K562 (cell line): ENCODE measurements around the gene ACP6. TPM values are rescaled to one million over a fixed set of nuclear protein-coding genes. Genes with fewer than 3 reads are reported as not detected.

Experiments
- BCLAF1 ChIP-seq, 2 experiments: fragments of 450-650 bp in 1 of 2; IDR thresholded peaks; 2 replicates each; pipeline ENCODE4 v1.6.1; 2011 to 2017; ENCODE audit warnings: low read depth in 2 of 2, antibody characterized with exemption in 1 of 2, borderline replicate concordance in 1 of 2, low read length in 1 of 2, mild to moderate bottlenecking in 1 of 2, mixed read lengths in 1 of 2; ENCODE audit not compliant: control insufficient read depth in 1 of 2
- CREB1 ChIP-seq, 2 experiments: sonication (generic) in 1 of 2; formaldehyde crosslinking in 1 of 2; IDR thresholded peaks; 2 replicates each; pipeline versions ENCODE4 v1.6.1 to v1.8.0; 2012 to 2022; ENCODE audit warnings: inconsistent platforms in 1 of 2, mild to moderate bottlenecking in 1 of 2, missing genetic modification reagents in 1 of 2, moderate library complexity in 1 of 2
- CREM ChIP-seq: IDR thresholded peaks from 2 replicates; pipeline ENCODE4 v1.6.1; 2014; ENCODE audit warnings: antibody characterized with exemption, low read depth
- CTCF ChIP-seq, 3 experiments: IDR thresholded peaks in 2 of 3; conservative IDR thresholded peaks in 1 of 3; 2 replicates each; pipeline ENCODE4 v1.5.1; 2011 to 2012; ENCODE audit warnings: low read length in 3 of 3, mild to moderate bottlenecking in 3 of 3, control low read depth in 2 of 3, improper control_type of control experiment in 1 of 3, inconsistent platforms in 1 of 3, low read depth in 1 of 3, mixed read lengths in 1 of 3, moderate library complexity in 1 of 3; ENCODE audit not compliant: insufficient read depth in 2 of 3
- E2F4 ChIP-seq: sonication (generic); formaldehyde crosslinking; IDR thresholded peaks from 2 replicates; pipeline ENCODE4 v1.8.0; 2022; ENCODE audit warnings: mild to moderate bottlenecking, low read depth, missing genetic modification reagents
- LARP7 ChIP-seq: fragments of 450-650 bp; IDR thresholded peaks from 2 replicates; pipeline ENCODE4 v1.6.1; 2016
- NR3C1 ChIP-seq: sonication (generic); formaldehyde crosslinking; IDR thresholded peaks from 2 replicates; pipeline ENCODE4 v1.8.1; 2022; ENCODE audit warnings: missing genetic modification reagents
- NR4A1 ChIP-seq, 2 experiments: fragments of 250-450 bp in 1 of 2; fragments of 450-650 bp in 1 of 2; sonication (Bioruptor Pico) in 1 of 2; IDR thresholded peaks; 2 replicates each; pipeline versions ENCODE4 v1.4.0 to v1.6.1; 2016 to 2020; ENCODE audit warnings: mild to moderate bottlenecking in 2 of 2, missing compliant biosample characterization in 1 of 2, missing genetic modification characterization in 1 of 2, moderate library complexity in 1 of 2
- RAD21 ChIP-seq, 2 experiments: fragments of 250-450 bp in 1 of 2; fragments of 450-650 bp in 1 of 2; sonication (Bioruptor Pico) in 1 of 2; formaldehyde crosslinking in 1 of 2; IDR thresholded peaks in 1 of 2; conservative IDR thresholded peaks in 1 of 2; 2 replicates each; pipeline versions ENCODE4 v1.4.0 to v1.8.0; 2020 to 2022; ENCODE audit warnings: mild to moderate bottlenecking in 2 of 2, moderate library complexity in 1 of 2
- RCOR1 ChIP-seq, 2 experiments: IDR thresholded peaks; 2 replicates each; pipeline ENCODE4 v1.6.1; 2012; ENCODE audit warnings: low read depth in 2 of 2, low read length in 2 of 2, borderline replicate concordance in 1 of 2, improper control_type of control experiment in 1 of 2
- SMC3 ChIP-seq: conservative IDR thresholded peaks from 2 replicates; pipeline ENCODE4 v1.6.1; 2011; ENCODE audit warnings: low read depth, low read length, improper control_type of control experiment; ENCODE audit not compliant: insufficient read depth
- SRF ChIP-seq, 2 experiments: fragments of 250-450, 450-650 bp in 1 of 2; sonication (Bioruptor Pico) in 1 of 2; sonication (generic) in 1 of 2; formaldehyde crosslinking; IDR thresholded peaks; 2 replicates each; pipeline versions ENCODE4 v1.5.0 to v1.5.1; 2020 to 2022; ENCODE audit warnings: mild to moderate bottlenecking in 1 of 2, missing genetic modification reagents in 1 of 2
- XRCC5 ChIP-seq: fragments of 200-400 bp; formaldehyde crosslinking; IDR thresholded peaks from 2 replicates; pipeline ENCODE4 v1.6.1; 2017; ENCODE audit warnings: low read depth, mild to moderate bottlenecking, low read length
- YY1 ChIP-seq, 3 experiments: IDR thresholded peaks; 2 replicates each; pipeline ENCODE4 v1.6.1; 2011; ENCODE audit warnings: low read length in 2 of 3, mild to moderate bottlenecking in 2 of 3, moderate library complexity in 2 of 3, borderline replicate concordance in 1 of 3, control low read depth in 1 of 3, low read depth in 1 of 3; ENCODE audit not compliant: insufficient read depth in 3 of 3, insufficient replicate concordance in 2 of 3, control insufficient read depth in 1 of 3, insufficient read length in 1 of 3; ENCODE audit errors: extremely low read depth in 1 of 3
- polyA plus RNA-seq, 8 experiments: library from polyadenylated mRNA; depleted of rRNA in 4 of 8; stranded (reverse) in 5 of 8; unstranded in 3 of 8; fragments of >200 nt; fragmentation: Nextera tagmentation in 2 of 8; fragmentation: Illumina TruSeq in 1 of 8; extraction: Ambion mirVana in 2 of 8; extraction: Trizol in 1 of 8; gene quantifications; 2 replicates each; pipeline versions ENCODE4 v1.2.1 to v1.2.3, GENCODE V29; 2011 to 2014; ENCODE audit warnings: inconsistent platforms in 1 of 8, missing spikeins in 1 of 8
- total RNA-seq, 7 experiments: library from RNA; depleted of rRNA in 6 of 7; stranded (reverse); fragments of >200 nt in 6 of 7; fragmentation: Illumina TruSeq in 2 of 7; extraction: Trizol in 2 of 7; gene quantifications; 2 replicates each; pipeline versions ENCODE4 v1.2.1 to v1.2.3, GENCODE V29; 2011 to 2021; ENCODE audit warnings: low replicate concordance in 1 of 7

Gene ACP6
- total and polyA plus RNA-seq, 9 of the 15 experiments (the other 6 are each of a cell fraction or from before 2014, with no cell fraction given): 0.05 to 1.4 (median 0.49) TPM

GRCh38 chr1:147640553-147641165 lies 29.7 kb downstream of the ACP6 start (continued):
- TF ChIP-seq BCLAF1 (IDR thresholded peaks at IDR 0.05; ENCODE audit: borderline replicate concordance in 1 of 2, control insufficient read depth in 1 of 2, low read depth in 2 of 2, low read length in 1 of 2) (no peak), CREB1 (IDR thresholded peaks at IDR 0.05) (no peak), CREB1 (CRISPR knock-in tag; IDR thresholded peaks at IDR 0.05) (0 out of 2 replicates have a peak, but pooled peaks have one; percentile 18), RAD21 (CRISPR knock-in tag; conservative IDR thresholded peaks at IDR 0.05 in 1 of 2, IDR thresholded peaks at IDR 0.05 in 1 of 2) (peak; percentile 44 to 61; a peak in 3 of 4 replicates), RCOR1 (IDR thresholded peaks at IDR 0.05; ENCODE audit: borderline replicate concordance in 1 of 2, low read depth in 2 of 2, low read length in 2 of 2) (peak in 1 of 2 experiments; percentile 63; a peak in 1 of 4 replicates), LARP7 (no peak), E2F4 (CRISPR knock-in tag) (no peak), XRCC5 (0 out of 2 replicates have a peak, but pooled peaks have one; percentile 55), SRF (CRISPR knock-in tag; IDR thresholded peaks at IDR 0.05) (peak in 1 of 2 experiments; percentile 37; a peak in 1 of 4 replicates), CTCF (IDR thresholded peaks at IDR 0.05 in 2 of 3, conservative IDR thresholded peaks at IDR 0.05 in 1 of 3; ENCODE audit: insufficient read depth in 2 of 3, low read depth in 1 of 3, low read length in 3 of 3) (peak; percentile 83 to 90 (median 83)), NR3C1 (CRISPR knock-in tag) (no peak), CREM (no peak), SMC3 (peak; percentile 75), YY1 (IDR thresholded peaks at IDR 0.05; ENCODE audit: borderline replicate concordance in 1 of 3, control insufficient read depth in 1 of 3, extremely low read depth in 1 of 3, insufficient read depth in 3 of 3, insufficient read length in 1 of 3, insufficient replicate concordance in 2 of 3, low read depth in 1 of 3, low read length in 2 of 3) (peak in 1 of 3 experiments; percentile 43), NR4A1 (CRISPR knock-in tag; IDR thresholded peaks at IDR 0.05) (no peak), NR4A1 (tag; IDR thresholded peaks at IDR 0.05) (no peak)
